ENCODE data around the gene SLC7A6.

DNA sequence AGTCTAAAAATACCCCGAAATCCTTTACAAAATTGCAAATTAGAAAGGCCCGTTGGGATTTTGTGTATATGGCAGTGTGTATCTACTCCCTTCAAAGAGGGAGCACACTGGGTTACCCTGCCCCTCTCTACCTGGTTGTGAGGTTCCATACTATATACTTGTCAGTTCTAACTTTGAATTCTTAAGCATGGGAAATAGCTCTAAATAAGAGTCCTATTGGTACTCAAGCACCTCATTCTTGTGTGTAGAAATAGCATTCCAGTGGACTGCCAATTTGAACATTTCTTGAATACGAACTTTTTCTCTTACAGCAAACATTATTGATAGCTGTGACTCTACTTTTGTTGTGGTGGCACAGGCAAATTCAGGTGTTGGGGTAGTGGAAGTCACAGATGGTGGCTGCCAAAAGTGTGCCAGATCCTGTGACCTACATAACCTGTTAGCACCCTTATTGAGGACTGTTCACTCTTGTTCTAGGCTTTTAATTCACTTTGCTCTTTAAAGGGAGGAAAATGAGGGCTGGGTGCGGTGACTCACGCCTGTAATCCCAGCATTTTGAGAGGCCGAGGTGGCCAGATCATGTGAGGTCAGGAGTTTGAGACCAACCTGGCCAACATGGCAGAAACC lies 44.5 kb upstream of the SLC7A6 start:
- TF ChIP-seq, protein P1, sequence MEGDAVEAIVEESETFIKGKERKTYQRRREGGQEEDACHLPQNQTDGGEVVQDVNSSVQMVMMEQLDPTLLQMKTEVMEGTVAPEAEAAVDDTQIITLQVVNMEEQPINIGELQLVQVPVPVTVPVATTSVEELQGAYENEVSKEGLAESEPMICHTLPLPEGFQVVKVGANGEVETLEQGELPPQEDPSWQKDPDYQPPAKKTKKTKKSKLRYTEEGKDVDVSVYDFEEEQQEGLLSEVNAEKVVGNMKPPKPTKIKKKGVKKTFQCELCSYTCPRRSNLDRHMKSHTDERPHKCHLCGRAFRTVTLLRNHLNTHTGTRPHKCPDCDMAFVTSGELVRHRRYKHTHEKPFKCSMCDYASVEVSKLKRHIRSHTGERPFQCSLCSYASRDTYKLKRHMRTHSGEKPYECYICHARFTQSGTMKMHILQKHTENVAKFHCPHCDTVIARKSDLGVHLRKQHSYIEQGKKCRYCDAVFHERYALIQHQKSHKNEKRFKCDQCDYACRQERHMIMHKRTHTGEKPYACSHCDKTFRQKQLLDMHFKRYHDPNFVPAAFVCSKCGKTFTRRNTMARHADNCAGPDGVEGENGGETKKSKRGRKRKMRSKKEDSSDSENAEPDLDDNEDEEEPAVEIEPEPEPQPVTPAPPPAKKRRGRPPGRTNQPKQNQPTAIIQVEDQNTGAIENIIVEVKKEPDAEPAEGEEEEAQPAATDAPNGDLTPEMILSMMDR (IDR thresholded peaks at IDR 0.05; ENCODE audit: low read depth, low read length), result no peak
- no peak for TF ChIP-seq EZH2phosphoT487 (IDR thresholded peaks at IDR 0.05; ENCODE audit: low read depth)
